ENCODE results near the gene GALNT5.

Gene GALNT5

GRCh38 chr2:157349949-157350515 lies 92.5 kb downstream of the GALNT5 start:
- H3K4me3 ChIP-seq (ENCODE audit: low read length), result no peak overlapping the region
- DNase-seq (ENCODE audit: low read depth), result peak; percentile 25
- TF ChIP-seq, protein P1, sequence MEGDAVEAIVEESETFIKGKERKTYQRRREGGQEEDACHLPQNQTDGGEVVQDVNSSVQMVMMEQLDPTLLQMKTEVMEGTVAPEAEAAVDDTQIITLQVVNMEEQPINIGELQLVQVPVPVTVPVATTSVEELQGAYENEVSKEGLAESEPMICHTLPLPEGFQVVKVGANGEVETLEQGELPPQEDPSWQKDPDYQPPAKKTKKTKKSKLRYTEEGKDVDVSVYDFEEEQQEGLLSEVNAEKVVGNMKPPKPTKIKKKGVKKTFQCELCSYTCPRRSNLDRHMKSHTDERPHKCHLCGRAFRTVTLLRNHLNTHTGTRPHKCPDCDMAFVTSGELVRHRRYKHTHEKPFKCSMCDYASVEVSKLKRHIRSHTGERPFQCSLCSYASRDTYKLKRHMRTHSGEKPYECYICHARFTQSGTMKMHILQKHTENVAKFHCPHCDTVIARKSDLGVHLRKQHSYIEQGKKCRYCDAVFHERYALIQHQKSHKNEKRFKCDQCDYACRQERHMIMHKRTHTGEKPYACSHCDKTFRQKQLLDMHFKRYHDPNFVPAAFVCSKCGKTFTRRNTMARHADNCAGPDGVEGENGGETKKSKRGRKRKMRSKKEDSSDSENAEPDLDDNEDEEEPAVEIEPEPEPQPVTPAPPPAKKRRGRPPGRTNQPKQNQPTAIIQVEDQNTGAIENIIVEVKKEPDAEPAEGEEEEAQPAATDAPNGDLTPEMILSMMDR (conservative IDR thresholded peaks at IDR 0.05; ENCODE audit: low read length), result no peak

DNA sequence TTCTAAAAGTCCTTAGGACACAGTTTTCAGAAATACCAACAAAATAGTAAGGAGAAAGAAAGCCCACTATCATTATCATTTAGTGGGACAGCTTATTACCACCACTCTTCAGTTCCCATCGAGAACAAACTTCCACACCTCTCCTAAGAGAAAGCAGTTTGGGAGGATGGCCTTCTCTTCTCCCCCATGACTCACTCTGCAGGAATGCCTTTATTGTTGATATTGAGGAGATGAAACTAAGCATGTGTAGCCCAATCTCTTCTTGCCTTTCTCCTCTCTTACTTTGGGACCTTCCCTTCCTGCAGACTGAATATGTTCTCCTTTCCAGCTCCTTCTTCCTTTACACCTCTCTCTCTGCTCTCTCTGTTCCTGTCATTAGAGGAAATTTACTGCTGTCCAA lies 98.1 kb downstream of the GALNT5 start:
- TF ChIP-seq, protein P1 (conservative IDR thresholded peaks at IDR 0.05; ENCODE audit: low read length), result no peak
- H3K4me3 ChIP-seq (ENCODE audit: low read length), result no peak overlapping the region
- DNase-seq (ENCODE audit: low read depth), result peak; percentile 16

DNA sequence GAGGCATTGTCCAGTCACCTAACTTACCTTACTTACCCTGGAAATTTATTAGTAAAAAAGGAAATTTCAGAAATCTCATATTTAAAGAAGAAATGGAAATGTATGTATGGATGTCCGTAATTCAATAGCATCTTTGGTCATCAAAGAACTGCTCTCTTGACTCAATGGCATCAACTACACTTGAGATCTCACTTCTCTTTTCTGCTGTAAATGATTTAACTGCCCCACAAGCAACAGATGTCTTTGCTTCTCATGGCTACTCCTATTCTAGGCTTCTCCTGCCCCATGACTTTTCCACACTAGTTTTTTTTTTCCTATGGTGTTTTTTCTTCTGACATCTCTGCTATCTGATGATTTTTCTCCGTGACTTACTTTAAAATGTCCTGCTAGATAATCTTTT lies 102.1 kb downstream of the GALNT5 start:
- no peak overlapping the region for H3K4me3 ChIP-seq (ENCODE audit: low read length)
- TF ChIP-seq, protein P1 (conservative IDR thresholded peaks at IDR 0.05; ENCODE audit: low read length), result no peak
- no peak for DNase-seq (ENCODE audit: low read depth)

DNA sequence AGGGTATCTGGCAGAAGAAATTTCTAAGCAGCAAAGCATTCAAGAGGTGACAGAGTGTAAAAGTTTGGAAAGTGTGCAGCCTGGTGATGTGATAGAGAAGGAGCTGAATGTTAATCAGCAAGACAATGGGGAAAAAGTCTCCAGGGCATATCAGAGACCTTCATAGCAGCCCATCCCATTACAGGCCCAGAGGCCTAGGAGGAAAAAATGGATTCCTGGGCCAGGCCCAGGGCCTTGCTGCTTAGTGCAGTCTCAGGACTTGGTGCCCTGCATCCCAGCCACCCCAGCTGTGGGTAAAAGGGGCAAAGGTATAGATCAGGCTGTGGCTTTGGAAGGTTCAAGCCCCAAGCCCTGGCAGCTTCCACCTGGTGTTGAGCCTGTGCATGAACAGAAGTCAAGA lies 104.0 kb downstream of the GALNT5 start:
- TF ChIP-seq, protein P1 (conservative IDR thresholded peaks at IDR 0.05; ENCODE audit: low read length), result no peak
- DNase-seq (ENCODE audit: low read depth), result no peak
- no peak overlapping the region for H3K4me3 ChIP-seq (ENCODE audit: low read length)

GRCh38 chr2:157362627-157363026 lies 105.1 kb downstream of the GALNT5 start:
- H3K4me3 ChIP-seq (ENCODE audit: low read length), result no peak overlapping the region
- no peak for DNase-seq (ENCODE audit: low read depth)
- TF ChIP-seq, protein P1 (conservative IDR thresholded peaks at IDR 0.05; ENCODE audit: low read length), result no peak

GRCh38 chr2:157363612-157364101 lies 106.2 kb downstream of the GALNT5 start:
- TF ChIP-seq, protein P1 (conservative IDR thresholded peaks at IDR 0.05; ENCODE audit: low read length), result no peak
- no peak overlapping the region for H3K4me3 ChIP-seq (ENCODE audit: low read length)
- DNase-seq (ENCODE audit: low read depth), result peak; percentile 45
